Gastroesophageal sphincter (tissue), 4 donors: ENCODE data around the gene FAXDC2. TPM values are rescaled to one million over a fixed set of nuclear protein-coding genes. Genes with fewer than 3 reads are reported as not detected.
A peak's percentile ranks its signal among the peaks of the same experiment; 100 is the strongest.

Experiments used
- ATAC-seq: fragments of 150-250 bp; one replicate; pipeline ENCODE4 v1.9.1; 2016; ENCODE audit warnings: mild to moderate bottlenecking, moderate library complexity
- H3K27ac ChIP-seq, 4 donors: fragments of 200-600 bp; sonication (generic) in 3 of 4; 1 replicate in 3 of 4; 2 replicates in 1 of 4; pipeline ENCODE4 v1.5.1; 2016 to 2019
- H3K27me3 ChIP-seq: fragments of 200-600 bp; sonication (generic); one replicate; pipeline ENCODE4 v1.5.1; 2019
- H3K36me3 ChIP-seq, 2 donors: fragments of 200-600 bp; sonication (generic); one replicate each; pipeline ENCODE4 v1.5.1; 2019; ENCODE audit warnings: control low read depth in 1 of 2
- H3K4me1 ChIP-seq, 3 donors: fragments of 200-600 bp; sonication (generic); 1 replicate in 2 of 3; 2 replicates in 1 of 3; pipeline ENCODE4 v1.5.1; 2016 to 2019; ENCODE audit warnings: control low read depth in 2 of 3
- H3K4me3 ChIP-seq, 2 donors: fragments of 200-600 bp; sonication (generic); one replicate each; pipeline ENCODE4 v1.5.1; 2019; ENCODE audit warnings: mild to moderate bottlenecking in 1 of 2, moderate library complexity in 1 of 2
- H3K9me3 ChIP-seq, 3 donors: fragments of 200-600 bp; sonication (generic); one replicate each; pipeline ENCODE4 v1.5.1; 2017 to 2019; ENCODE audit warnings: control low read depth in 2 of 3
- CTCF ChIP-seq, 4 experiments: fragments of 200-600 bp in 2 of 4; fragments of 450-650 bp in 2 of 4; sonication (generic) in 1 of 4; IDR thresholded peaks; one replicate each; pipeline ENCODE4 v1.5.1; 2017 to 2019; ENCODE audit warnings: antibody characterized with exemption in 4 of 4, mild to moderate bottlenecking in 2 of 4, moderate library complexity in 2 of 4
- EP300 ChIP-seq: sonication (generic); formaldehyde crosslinking; IDR thresholded peaks from one replicate; pipeline ENCODE4 v1.6.1; 2017; ENCODE audit warnings: antibody characterized with exemption, mild to moderate bottlenecking
- POLR2A ChIP-seq, 2 donors: fragments of 450-650 bp; IDR thresholded peaks; one replicate each; pipeline ENCODE4 v1.6.1; 2017; ENCODE audit warnings: antibody characterized with exemption in 2 of 2, mild to moderate bottlenecking in 2 of 2, moderate library complexity in 1 of 2
- POLR2AphosphoS5 ChIP-seq: sonication (generic); formaldehyde crosslinking; IDR thresholded peaks from one replicate; pipeline ENCODE4 v1.6.1; 2017; ENCODE audit warnings: antibody characterized with exemption
- WGBS, 2 donors: methylation state at CpG; one replicate each; pipeline ENCODE4 v1.1.5; 2018; ENCODE audit warnings: low coverage in 1 of 2; 5-methylcytosine and 5-hydroxymethylcytosine counted together
- total RNA-seq, 4 donors: library from RNA; depleted of rRNA; stranded (reverse); fragments of >200 nt; gene quantifications; one replicate each; pipeline ENCODE4 v1.1.0, GENCODE V29; 2016

Gene FAXDC2
- total RNA-seq, 4 donors from 2014 or later, result 26.6 to 75.5 (median 46.4) TPM

- peaks cover 0 to 54% (median 0%) of the 10 kb centered on the region in 3 donors for H3K4me1 ChIP-seq
- no peak for ATAC-seq
- TF ChIP-seq POLR2A (IDR thresholded peaks at IDR 0.05), result no peak
- TF ChIP-seq POLR2AphosphoS5, result no peak
- TF ChIP-seq EP300, result no peak
- TF ChIP-seq CTCF (IDR thresholded peaks at IDR 0.05), result no peak
- no peaks in the 10 kb centered on the region for H3K27me3 ChIP-seq
- H3K27ac ChIP-seq, result no peak overlapping the region
- 82% methylated on average over 5 of the region's 6 CpGs; no CpG with 5 or more reads in 1 of the 2 donors for WGBS, 2 donors
- no peaks in the 10 kb centered on the region for H3K9me3 ChIP-seq
- no peak overlapping the region for H3K4me3 ChIP-seq
- peaks cover 0 to 22% of the 10 kb centered on the region in 2 donors for H3K36me3 ChIP-seq
These were observed 7.5 kb downstream of the FAXDC2 start for GRCh38 chr5:154842689-154843530.

GRCh38 chr5:154841273-154841661 is 9.1 kb downstream of the FAXDC2 start:
- peaks cover 0 to 37% of the 10 kb centered on the region in 2 donors for H3K36me3 ChIP-seq
- H3K4me1 ChIP-seq, result peaks cover 0 to 40% (median 0%) of the 10 kb centered on the region in 3 donors
- TF ChIP-seq EP300, result no peak
- no peak overlapping the region for H3K4me3 ChIP-seq
- no peaks in the 10 kb centered on the region for H3K27me3 ChIP-seq
- H3K27ac ChIP-seq, result no peak overlapping the region
- no peak for ATAC-seq
- H3K9me3 ChIP-seq, result no peaks in the 10 kb centered on the region

GRCh38 chr5:154840435-154841272 is 9.7 kb downstream of the FAXDC2 start:
- H3K27ac ChIP-seq, result no peak overlapping the region
- ATAC-seq, result peak; percentile 22

GRCh38 chr5:154837009-154837901 is 13.1 kb downstream of the FAXDC2 start:
- Histone ChIP-seq H3K4me1 (peaks cover 0 to 42% (median 4%) of the 10 kb centered on the region in 3 donors), H3K9me3 (no peaks in the 10 kb centered on the region), H3K27ac (no peak overlapping the region), H3K27me3 (no peaks in the 10 kb centered on the region), H3K36me3 (peaks cover 0 to 53% of the 10 kb centered on the region in 2 donors), H3K4me3 (no peak overlapping the region)
- TF ChIP-seq POLR2AphosphoS5 (no peak), CTCF (IDR thresholded peaks at IDR 0.05) (no peak), EP300 (no peak), POLR2A (IDR thresholded peaks at IDR 0.05) (no peak)
- ATAC-seq, result no peak
- 66 to 91% methylated on average over 4 to 6 of the region's 6 CpGs for WGBS, 2 donors

More at GRCh38 chr5:154840435-154841272, 9.7 kb downstream of the FAXDC2 start:
- 76 to 89% methylated on average over 4 of the region's 6 CpGs for WGBS, 2 donors
- Histone ChIP-seq H3K4me1 (peaks cover 0 to 40% (median 0%) of the 10 kb centered on the region in 3 donors), H3K9me3 (no peaks in the 10 kb centered on the region), H3K4me3 (no peak overlapping the region), H3K36me3 (peaks cover 0 to 37% of the 10 kb centered on the region in 2 donors), H3K27me3 (no peaks in the 10 kb centered on the region)
- TF ChIP-seq EP300 (no peak), POLR2AphosphoS5 (no peak), POLR2A (IDR thresholded peaks at IDR 0.05) (no peak), CTCF (IDR thresholded peaks at IDR 0.05) (no peak)
